ENCODE measurements around the gene SPINT4. TPM values are rescaled to one million over a fixed set of nuclear protein-coding genes. Genes with fewer than 3 reads are reported as not detected.

SPINT4 gene
- total RNA-seq, 4 donors from 2014 or later, result not detected

GRCh38 chr20:45768479-45768878, 46.3 kb downstream of the SPINT4 start:
- Histone ChIP-seq H3K27me3 (no peaks in the 10 kb centered on the region), H3K9me3 (no peaks in the 10 kb centered on the region), H3K4me3 (no peak overlapping the region), H3K27ac (no peak overlapping the region), H3K4me1 (peaks cover 0 to 6% (median 0%) of the 10 kb centered on the region in 4 donors), H3K36me3 (no peaks in the 10 kb centered on the region)
- DNase-seq, result no peak
- TF ChIP-seq CTCF (IDR thresholded peaks at IDR 0.05) (peak in 1 of 6 experiments; percentile 6), POLR2A (IDR thresholded peaks at IDR 0.05) (no peak)

- Histone ChIP-seq H3K36me3 (no peaks in the 10 kb centered on the region), H3K4me3 (no peak overlapping the region), H3K9me3 (no peaks in the 10 kb centered on the region), H3K27ac (peak overlapping the region in 1 of 4 donors; percentile 11), H3K4me1 (peaks cover 0 to 6% (median 0%) of the 10 kb centered on the region in 4 donors), H3K27me3 (no peaks in the 10 kb centered on the region)
- DNase-seq, result peak; percentile 73 to 93 (median 87)
- TF ChIP-seq POLR2A (IDR thresholded peaks at IDR 0.05) (no peak), CTCF (IDR thresholded peaks at IDR 0.05) (peak; percentile 75 to 99 (median 94))
These were observed 49.1 kb downstream of the SPINT4 start for GRCh38 chr20:45771182-45771759.

GRCh38 chr20:45772693-45773092, 50.5 kb downstream of the SPINT4 start:
- no peak overlapping the region for H3K4me3 ChIP-seq
- H3K27ac ChIP-seq, result no peak overlapping the region
- H3K4me1 ChIP-seq, result peaks cover 0 to 6% (median 0%) of the 10 kb centered on the region in 4 donors
- H3K36me3 ChIP-seq, result no peaks in the 10 kb centered on the region
- DNase-seq, result no peak
- no peaks in the 10 kb centered on the region for H3K9me3 ChIP-seq
- no peaks in the 10 kb centered on the region for H3K27me3 ChIP-seq
- TF ChIP-seq POLR2A (IDR thresholded peaks at IDR 0.05) (no peak), CTCF (IDR thresholded peaks at IDR 0.05) (no peak)

GRCh38 chr20:45774945-45775344, 52.8 kb downstream of the SPINT4 start:
- no peak overlapping the region for H3K4me3 ChIP-seq
- no peak for DNase-seq
- H3K27ac ChIP-seq, result no peak overlapping the region
- H3K27me3 ChIP-seq, result no peaks in the 10 kb centered on the region
- H3K36me3 ChIP-seq, result no peaks in the 10 kb centered on the region
- peaks cover 0 to 21% (median 0%) of the 10 kb centered on the region in 4 donors for H3K4me1 ChIP-seq
- TF ChIP-seq POLR2A (IDR thresholded peaks at IDR 0.05), result no peak
- no peak for TF ChIP-seq CTCF (IDR thresholded peaks at IDR 0.05)
- H3K9me3 ChIP-seq, result no peaks in the 10 kb centered on the region

- Histone ChIP-seq H3K27me3 (no peaks in the 10 kb centered on the region), H3K9me3 (no peaks in the 10 kb centered on the region), H3K27ac (no peak overlapping the region), H3K36me3 (no peaks in the 10 kb centered on the region), H3K4me3 (no peak overlapping the region), H3K4me1 (peaks cover 0 to 26% (median 0%) of the 10 kb centered on the region in 4 donors)
- TF ChIP-seq POLR2A (IDR thresholded peaks at IDR 0.05) (no peak), CTCF (IDR thresholded peaks at IDR 0.05) (no peak)
- DNase-seq, result no peak
These were observed 53.3 kb downstream of the SPINT4 start for GRCh38 chr20:45775411-45775810.

Small RNAs within 50 kb of the gene (small RNA-seq; reads per million reads assigned to genes)
- gene MIR3617 (0 reads per million in 2 donors), gene SPINT5P (0 reads per million in 2 donors)

Other genes starting within 250 kb of the SPINT4 start
- not detected for gene SPINT3, start 206.7 kb upstream of the SPINT4 start, total RNA-seq
- gene WFDC6, start 182.9 kb upstream of the SPINT4 start, total RNA-seq, result not detected
- gene EPPIN, start 174.9 kb upstream of the SPINT4 start, total RNA-seq, result not detected
- gene WFDC8, start 143.1 kb upstream of the SPINT4 start, total RNA-seq, result not detected
- not detected for gene WFDC10A, start 92.6 kb upstream of the SPINT4 start, total RNA-seq
- gene WFDC9, start 91.1 kb upstream of the SPINT4 start, total RNA-seq, result not detected
- not detected for gene WFDC11, start 52.1 kb upstream of the SPINT4 start, total RNA-seq
- not detected for gene WFDC13, start 20.3 kb upstream of the SPINT4 start, total RNA-seq
- not detected for gene WFDC10B, start 17.3 kb upstream of the SPINT4 start, total RNA-seq
- not detected for gene WFDC3, start 69.5 kb downstream of the SPINT4 start, total RNA-seq
- gene DNTTIP1, start 69.6 kb downstream of the SPINT4 start, total RNA-seq, result 10 to 100 TPM; 21.5 to 41.4 (median 25.2) TPM
- 10 to 100 TPM in 2 of 4 donors, 1 to 10 TPM in 2; 7.3 to 24.8 (median 9.8) TPM for gene UBE2C, start 90.3 kb downstream of the SPINT4 start, total RNA-seq
- 1 to 10 TPM in 2 of 4 donors, not detected in 2; 2.7 to 3.5 TPM for gene TNNC2, start 105.0 kb downstream of the SPINT4 start, total RNA-seq
- 10 to 100 TPM; 17.5 to 94.9 (median 42.7) TPM for gene SNX21, start 111.5 kb downstream of the SPINT4 start, total RNA-seq
- 10 to 100 TPM; 56.9 to 93.8 (median 78.3) TPM for gene ACOT8, start 135.0 kb downstream of the SPINT4 start, total RNA-seq
- 1 to 10 TPM; 2.5 to 9.1 (median 4.6) TPM for gene ZSWIM3, start 135.3 kb downstream of the SPINT4 start, total RNA-seq
- gene ZSWIM1, start 158.9 kb downstream of the SPINT4 start, total RNA-seq, result 10 to 100 TPM in 3 of 4 donors, 1 to 10 TPM in 1; 6.6 to 14.5 (median 11.9) TPM
- gene SPATA25, start 165.3 kb downstream of the SPINT4 start, total RNA-seq, result 10 to 100 TPM in 3 of 4 donors, 1 to 10 TPM in 1; 5.8 to 35.2 (median 19.5) TPM
- 10 to 100 TPM in 3 of 4 donors, 1 to 10 TPM in 1; 3.3 to 27.6 (median 23.9) TPM for gene NEURL2, start 168.9 kb downstream of the SPINT4 start, total RNA-seq
- gene CTSA, start 169.0 kb downstream of the SPINT4 start, total RNA-seq, result 100 to 1,000 TPM in 3 of 4 donors, 10 to 100 TPM in 1; 85.0 to 602 (median 258) TPM
- 10 to 100 TPM; 25.0 to 99.3 (median 35.7) TPM for gene PLTP, start 189.8 kb downstream of the SPINT4 start, total RNA-seq
- 10 to 100 TPM; 25.0 to 53.2 (median 44.9) TPM for gene PCIF1, start 212.3 kb downstream of the SPINT4 start, total RNA-seq
- gene ZNF335, start 249.9 kb downstream of the SPINT4 start, total RNA-seq, result 10 to 100 TPM; 34.3 to 60.1 (median 53.6) TPM

All from Peyer's patch (tissue), 4 donors.